Adrenal gland (tissue), 12 donors: ENCODE results near the gene GLB1L. TPM values are rescaled to one million over a fixed set of nuclear protein-coding genes. Genes with fewer than 3 reads are reported as not detected.

Source experiments
- DNase-seq, 7 donors: peaks; one replicate each; pipeline ENCODE4 v3.0.0-alpha.2; 2019 to 2020
- H3K27ac ChIP-seq, 5 donors: fragments of 200-600 bp; sonication (generic) in 4 of 5; 1 replicate in 3 of 5; 2 replicates in 2 of 5; pipeline versions ENCODE4 v1.5.1 to v1.8.0; 2016 to 2020; ENCODE audit warnings: mild to moderate bottlenecking in 1 of 5
- H3K27me3 ChIP-seq: fragments of 200-600 bp; 2 replicates; pipeline ENCODE4 v1.8.0; 2021
- H3K36me3 ChIP-seq, 2 donors: fragments of 200-600 bp; replicated peaks in 1 of 2; 1 replicate in 1 of 2; 2 replicates in 1 of 2; pipeline versions ENCODE4 v1.5.1 to v1.8.0; 2018 to 2022
- H3K4me1 ChIP-seq, 2 donors: fragments of 200-600 bp; replicated peaks in 1 of 2; 1 replicate in 1 of 2; 2 replicates in 1 of 2; pipeline versions ENCODE4 v1.5.1 to v1.8.0; 2018 to 2021
- H3K4me3 ChIP-seq, 4 donors: fragments of 200-600 bp; sonication (generic) in 3 of 4; one replicate each; pipeline ENCODE4 v1.5.1; 2016 to 2018
- H3K9me3 ChIP-seq, 3 donors: fragments of 200-600 bp; sonication (generic) in 1 of 3; replicated peaks in 1 of 3; 1 replicate in 2 of 3; 2 replicates in 1 of 3; pipeline versions ENCODE4 v1.5.1 to v1.8.0; 2016 to 2021
- CTCF ChIP-seq, 6 experiments: fragments of 450-650 bp in 4 of 6; fragments of 200-600 bp in 2 of 6; sonication (generic) in 1 of 6; IDR thresholded peaks; 1 replicate in 5 of 6; 2 replicates in 1 of 6; pipeline versions ENCODE4 v1.5.1 to v1.8.0; 2016 to 2021; ENCODE audit warnings: antibody characterized with exemption in 6 of 6, mild to moderate bottlenecking in 2 of 6, moderate library complexity in 1 of 6
- POLR2A ChIP-seq, 2 donors: fragments of 450-650 bp; IDR thresholded peaks; one replicate each; pipeline ENCODE4 v1.6.1; 2017; ENCODE audit warnings: antibody characterized with exemption in 2 of 2, mild to moderate bottlenecking in 2 of 2, moderate library complexity in 1 of 2
- WGBS, 4 donors: extraction: QIAGEN DNeasy Blood & Tissue Kit in 2 of 4; methylation state at CpG; one replicate each; pipeline versions ENCODE4 v1.1.5 to v1.1.7; 2013 to 2017; 5-methylcytosine and 5-hydroxymethylcytosine counted together
- intact Hi-C, 2 donors: fragments of 100-400 bp; cut with DNase I; formaldehyde crosslinking; loops; one replicate each; pipeline versions ENCODE4 v1.14.1 to v1.15.0; 2022 to 2023
- polyA plus RNA-seq, 3 donors: library from polyadenylated mRNA; stranded (reverse); fragments of 200-250 nt in 2 of 3; fragments of 350-450 nt in 1 of 3; fragmentation: Illumina TruSeq in 1 of 3; extraction: RNeasy Lipid Tissue Mini Kit (QIAGEN cat#74804) in 1 of 3; gene quantifications; one replicate each; pipeline ENCODE4 v1.2.3, GENCODE V29; 2013 to 2014
- total RNA-seq, 9 donors: library from RNA; depleted of rRNA in 4 of 9; stranded (reverse); fragments of >200 nt in 4 of 9; fragments of 120-200 nt in 1 of 9; fragmentation: NEBNext Ultra II Directional in 1 of 9; extraction: Animal tissue kit (Norgen Biotek cat#: 25700) in 1 of 9; gene quantifications; one replicate each; pipeline versions ENCODE4 v1.1.0 to v1.2.4, GENCODE V29; 2013 to 2023
- donor health status: healthy with polysubstance abuse.
- donor health status: Bipolar disorder and iron deficiency.
- donor health status: DM: yes; HTN: yes; CAD: no.
- donor health status: DM: no; HTN: no; CAD: no.
- donor health status: DM: no; HTN: no; CAD: no.
- donor health status: DM: yes; HTN: yes; CAD: no.

GLB1L gene
- total and polyA plus RNA-seq, 12 donors, result 6.3 to 25.0 (median 14.5) TPM

- H3K4me1 ChIP-seq, result peaks cover 29 to 36% of the 10 kb centered on the region in 2 donors
Measured at GRCh38 chr2:219245899-219246230, 621 bp upstream of the GLB1L start.

GRCh38 chr2:219244789-219245147, 476 bp downstream of the GLB1L start:
- Histone ChIP-seq H3K9me3 (no peaks in the 10 kb centered on the region), H3K27me3 (no peaks in the 10 kb centered on the region), H3K27ac (peak overlapping the region; percentile 68 to 96 (median 87)), H3K4me3 (peak overlapping the region in 2 of 4 donors; percentile 67 to 70), H3K4me1 (peaks cover 23 to 30% of the 10 kb centered on the region in 2 donors), H3K36me3 (peaks cover 0 to 17% of the 10 kb centered on the region in 2 donors)
- intact Hi-C loops, result loop anchor here (10.0 kb wide), 1 partner anchor 50 kb away; no protein-coding TSS in a partner anchor
- 17 to 26% (median 20%) methylated on average over 5 to 6 of the region's 6 CpGs for WGBS, 4 donors
- no peak for DNase-seq
- TF ChIP-seq POLR2A (IDR thresholded peaks at IDR 0.05), result no peak
- no peak for TF ChIP-seq CTCF (IDR thresholded peaks at IDR 0.05)

More at GRCh38 chr2:219245899-219246230, 621 bp upstream of the GLB1L start:
- TF ChIP-seq CTCF (IDR thresholded peaks at IDR 0.05) (no peak), POLR2A (IDR thresholded peaks at IDR 0.05) (no peak)
- DNase-seq, result peak in 2 of 7 donors; percentile 42 to 50
- Histone ChIP-seq H3K9me3 (no peaks in the 10 kb centered on the region), H3K27ac (peak overlapping the region; percentile 68 to 96 (median 87)), H3K27me3 (no peaks in the 10 kb centered on the region), H3K4me3 (peak overlapping the region; percentile 54 to 70 (median 65)), H3K36me3 (peaks cover 0 to 17% of the 10 kb centered on the region in 2 donors)
- intact Hi-C loops, result loop anchor here (10.0 kb wide), 1 partner anchor 49 kb away; no protein-coding TSS in a partner anchor
- WGBS, 4 donors, result 11 to 13% (median 12%) methylated on average over 6 to 10 of the region's 10 CpGs

- Histone ChIP-seq H3K4me3 (no peak overlapping the region), H3K27ac (peak overlapping the region in 1 of 5 donors; percentile 42), H3K4me1 (peaks cover 14 to 21% of the 10 kb centered on the region in 2 donors), H3K27me3 (no peaks in the 10 kb centered on the region), H3K36me3 (peaks cover 0 to 18% of the 10 kb centered on the region in 2 donors), H3K9me3 (no peaks in the 10 kb centered on the region)
- 49 to 77% (median 55%) methylated on average over 2 to 28 of the region's 28 CpGs for WGBS, 4 donors
- DNase-seq, result peak in 1 of 7 donors; percentile 28
- TF ChIP-seq CTCF (IDR thresholded peaks at IDR 0.05) (no peak), POLR2A (IDR thresholded peaks at IDR 0.05) (no peak)
- intact Hi-C loops, result loop anchor here (10.0 kb wide), 1 partner anchor 51 kb away; no protein-coding TSS in a partner anchor
Measured at GRCh38 chr2:219243291-219243761, 1.9 kb downstream of the GLB1L start.

GRCh38 chr2:219234331-219234730, 10.9 kb downstream of the GLB1L start:
- TF ChIP-seq CTCF (IDR thresholded peaks at IDR 0.05) (no peak), POLR2A (IDR thresholded peaks at IDR 0.05) (no peak)
- no peak overlapping the region for H3K27ac ChIP-seq
- 76 to 94% (median 88%) methylated on average over 3 of the region's 3 CpGs for WGBS, 4 donors
- H3K27me3 ChIP-seq, result no peaks in the 10 kb centered on the region
- no peak for DNase-seq
- H3K4me1 ChIP-seq, result peaks cover 10 to 15% of the 10 kb centered on the region in 2 donors
- intact Hi-C loops, result no loop called here
- no peak overlapping the region for H3K4me3 ChIP-seq
- H3K9me3 ChIP-seq, result no peaks in the 10 kb centered on the region
- H3K36me3 ChIP-seq, result peaks cover 0 to 68% of the 10 kb centered on the region in 2 donors
